ENCODE measurements around the gene STK10.

Gene STK10

DNA sequence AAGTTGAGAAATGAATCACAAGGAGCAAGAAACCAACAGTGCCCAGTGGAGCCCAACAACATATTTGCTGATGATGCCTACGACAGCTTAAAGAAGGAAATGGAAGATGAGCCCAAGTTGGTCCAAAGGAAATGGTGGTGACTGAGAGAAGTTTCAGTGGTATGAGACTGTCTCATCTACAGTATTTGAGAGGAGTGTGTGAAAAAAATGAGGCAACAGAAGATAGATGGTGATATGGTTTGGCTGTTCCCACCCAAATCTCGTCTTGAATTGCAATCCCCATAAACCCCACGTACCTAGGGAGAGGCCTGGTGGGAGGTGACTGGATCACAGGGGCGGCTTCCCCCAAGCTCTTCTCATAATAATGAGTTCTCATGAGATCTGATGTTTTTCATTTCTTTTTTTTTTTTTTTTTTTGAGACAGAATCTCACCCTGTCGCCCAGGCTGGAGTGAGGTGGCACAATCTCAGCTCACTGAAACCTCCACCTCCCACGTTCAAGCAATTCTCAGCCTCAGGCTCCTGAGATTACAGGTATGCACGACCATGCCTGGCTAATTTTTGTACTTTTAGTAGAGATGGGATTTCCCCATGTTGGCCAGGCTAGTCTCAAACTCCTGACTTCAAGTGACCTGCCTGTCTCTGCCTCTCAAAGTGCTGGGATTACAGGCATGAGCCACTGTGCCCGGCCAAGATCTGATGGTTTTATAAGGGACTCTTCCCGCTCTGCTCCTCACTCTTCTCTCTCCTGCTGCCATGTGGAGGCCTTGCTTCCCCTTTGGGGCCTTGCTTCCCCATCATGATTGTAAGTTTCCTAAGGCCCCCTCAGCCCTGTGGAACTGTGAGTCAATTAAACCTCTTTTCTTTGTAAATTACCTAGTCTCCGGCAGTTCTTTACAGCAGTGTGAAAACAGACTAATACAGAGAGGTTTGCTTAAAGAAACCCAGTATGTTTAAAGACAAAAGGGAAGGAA, 36.2 kb upstream of the STK10 start:
- no peak overlapping the region for H3K4me3 ChIP-seq (ENCODE audit: low read depth, low read length)
- no peak for DNase-seq (ENCODE audit: low read depth, low spot score)
- in situ Hi-C loops (cut with HindIII; ENCODE audit: low sequenced_read_pairs) = no loop called here
- no peak for TF ChIP-seq CTCF (IDR thresholded peaks at IDR 0.05; ENCODE audit: low read depth, low read length)

DNA sequence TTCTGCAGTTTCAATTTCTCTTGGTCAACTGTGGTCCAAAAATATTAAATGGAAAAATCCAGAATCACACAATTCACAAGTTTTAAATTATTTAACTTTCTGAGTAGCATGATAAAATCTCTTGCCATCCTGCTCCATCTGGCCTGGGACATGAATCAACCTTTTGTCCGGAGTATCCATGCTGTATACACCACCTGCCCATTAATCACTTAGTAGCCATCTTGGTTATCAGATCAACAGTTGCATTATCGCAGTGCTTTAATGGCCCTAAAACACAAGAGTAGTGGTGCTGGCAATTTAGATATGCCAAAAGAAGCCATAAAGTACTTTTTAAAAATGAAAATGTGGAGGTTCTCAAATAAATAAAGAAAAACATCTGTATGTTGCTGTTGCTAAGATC, 31.3 kb upstream of the STK10 start:
- H3K4me3 ChIP-seq (ENCODE audit: low read depth, low read length) = no peak overlapping the region
- TF ChIP-seq CTCF (IDR thresholded peaks at IDR 0.05; ENCODE audit: low read depth, low read length) = no peak
- in situ Hi-C loops (cut with HindIII; ENCODE audit: low sequenced_read_pairs) = no loop called here
- DNase-seq (ENCODE audit: low read depth, low spot score) = no peak

GRCh38 chr5:172216345-172216744, 28.3 kb upstream of the STK10 start:
- in situ Hi-C loops (cut with HindIII; ENCODE audit: low sequenced_read_pairs) = no loop called here
- no peak overlapping the region for H3K4me3 ChIP-seq (ENCODE audit: low read depth, low read length)
- TF ChIP-seq CTCF (IDR thresholded peaks at IDR 0.05; ENCODE audit: low read depth, low read length) = no peak
- DNase-seq (ENCODE audit: low read depth, low spot score) = no peak

DNA sequence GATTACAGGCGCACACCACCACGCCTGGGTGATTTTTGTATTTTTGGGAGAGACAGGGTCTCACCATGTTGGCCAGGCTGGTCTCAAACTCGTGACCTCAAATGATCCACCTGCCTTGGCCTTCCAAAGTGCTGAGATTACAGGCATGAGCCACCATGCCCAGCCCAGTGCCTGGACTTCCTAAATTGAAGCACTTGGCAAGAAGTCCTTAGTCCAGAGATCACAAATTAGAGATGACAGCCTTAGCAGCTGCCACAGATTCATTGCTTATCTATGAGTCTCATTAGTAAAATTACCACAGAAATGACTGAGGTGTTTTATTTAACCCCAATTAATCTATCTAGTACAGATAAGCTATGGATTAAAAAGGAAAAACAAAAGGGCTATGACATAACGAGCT, 25.1 kb upstream of the STK10 start:
- DNase-seq (ENCODE audit: low read depth, low spot score) = no peak
- in situ Hi-C loops (cut with HindIII; ENCODE audit: low sequenced_read_pairs) = no loop called here
- H3K4me3 ChIP-seq (ENCODE audit: low read depth, low read length) = no peak overlapping the region
- TF ChIP-seq CTCF (IDR thresholded peaks at IDR 0.05; ENCODE audit: low read depth, low read length) = no peak

DNA sequence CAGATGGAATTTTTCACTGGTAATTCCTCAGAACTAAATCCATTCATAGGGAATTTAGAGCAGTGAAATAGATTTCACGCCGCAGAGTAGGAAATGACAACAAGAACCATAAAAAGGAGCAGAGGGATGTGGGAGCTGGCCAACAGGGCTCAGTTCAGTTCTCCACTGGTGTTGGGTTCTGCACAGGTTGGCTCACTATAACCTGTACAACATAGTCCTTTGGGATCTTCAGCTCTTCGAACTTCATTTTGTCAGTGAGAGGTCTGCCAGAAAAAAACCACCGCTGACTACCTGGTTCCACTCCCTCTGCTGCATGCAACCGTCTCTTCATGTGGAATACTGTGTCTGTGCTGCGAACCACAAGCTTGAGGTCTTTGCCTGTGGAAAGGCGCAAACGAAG, 23.7 kb upstream of the STK10 start:
- no peak for DNase-seq (ENCODE audit: low read depth, low spot score)
- no peak for TF ChIP-seq CTCF (IDR thresholded peaks at IDR 0.05; ENCODE audit: low read depth, low read length)
- H3K4me3 ChIP-seq (ENCODE audit: low read depth, low read length) = no peak overlapping the region
- in situ Hi-C loops (cut with HindIII; ENCODE audit: low sequenced_read_pairs) = no loop called here

DNA sequence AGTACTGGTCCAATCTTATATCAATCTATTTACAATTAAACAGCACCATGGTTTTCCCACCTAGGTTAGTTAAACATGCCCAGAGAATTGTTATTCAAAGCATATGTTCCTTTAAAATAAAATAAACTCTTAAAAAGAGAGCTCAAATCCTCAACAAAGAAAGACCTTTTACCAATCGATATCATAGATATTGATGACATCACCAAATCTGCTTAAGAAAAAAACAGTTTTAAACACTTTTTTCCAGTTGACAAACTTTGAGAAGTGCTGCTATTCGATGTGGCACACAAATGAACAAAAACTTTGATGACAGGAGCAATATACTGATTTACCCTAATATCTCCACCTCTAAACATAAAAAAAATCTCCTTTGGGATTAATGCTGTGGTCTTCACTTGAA, 21.7 kb upstream of the STK10 start:
- in situ Hi-C loops (cut with HindIII; ENCODE audit: low sequenced_read_pairs) = no loop called here
- DNase-seq (ENCODE audit: low read depth, low spot score) = no peak
- no peak for TF ChIP-seq CTCF (IDR thresholded peaks at IDR 0.05; ENCODE audit: low read depth, low read length)
- H3K4me3 ChIP-seq (ENCODE audit: low read depth, low read length) = no peak overlapping the region

Data from astrocyte of the spinal cord (primary cell).